Measurements from ENCODE around the gene ATPAF2.

DNA sequence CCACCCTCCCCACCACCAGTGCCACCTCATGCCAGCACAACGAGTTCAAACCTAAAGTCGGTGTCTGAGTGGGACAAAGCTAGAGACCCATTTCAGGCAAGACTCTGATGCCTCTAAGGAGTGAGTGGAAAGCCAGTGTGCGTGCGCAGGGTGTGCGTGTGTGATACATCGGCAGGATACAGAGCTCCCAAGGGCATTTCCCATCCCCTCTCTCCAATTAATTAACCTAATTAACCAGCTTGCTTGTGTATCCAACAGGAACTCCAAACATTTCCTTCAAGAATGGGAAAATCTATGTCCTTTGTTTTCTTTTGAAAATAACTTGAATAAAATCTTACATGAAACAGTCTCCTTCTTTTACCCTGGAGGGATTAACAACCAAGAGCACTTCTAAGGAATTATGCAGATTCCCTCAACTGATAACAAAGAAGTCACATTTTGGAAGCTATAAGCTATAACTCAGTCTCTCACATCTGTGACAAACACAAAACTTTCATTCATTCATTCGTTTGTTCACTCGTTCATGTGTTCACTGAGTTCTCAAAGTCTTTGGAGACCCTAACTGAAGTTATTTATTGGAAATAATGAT lies 9.9 kb downstream of the ATPAF2 start:
- TF ChIP-seq EZH2 (IDR thresholded peaks at IDR 0.05; ENCODE audit: low read length, unreplicated experiment) = no peak
- TF ChIP-seq, protein P1, sequence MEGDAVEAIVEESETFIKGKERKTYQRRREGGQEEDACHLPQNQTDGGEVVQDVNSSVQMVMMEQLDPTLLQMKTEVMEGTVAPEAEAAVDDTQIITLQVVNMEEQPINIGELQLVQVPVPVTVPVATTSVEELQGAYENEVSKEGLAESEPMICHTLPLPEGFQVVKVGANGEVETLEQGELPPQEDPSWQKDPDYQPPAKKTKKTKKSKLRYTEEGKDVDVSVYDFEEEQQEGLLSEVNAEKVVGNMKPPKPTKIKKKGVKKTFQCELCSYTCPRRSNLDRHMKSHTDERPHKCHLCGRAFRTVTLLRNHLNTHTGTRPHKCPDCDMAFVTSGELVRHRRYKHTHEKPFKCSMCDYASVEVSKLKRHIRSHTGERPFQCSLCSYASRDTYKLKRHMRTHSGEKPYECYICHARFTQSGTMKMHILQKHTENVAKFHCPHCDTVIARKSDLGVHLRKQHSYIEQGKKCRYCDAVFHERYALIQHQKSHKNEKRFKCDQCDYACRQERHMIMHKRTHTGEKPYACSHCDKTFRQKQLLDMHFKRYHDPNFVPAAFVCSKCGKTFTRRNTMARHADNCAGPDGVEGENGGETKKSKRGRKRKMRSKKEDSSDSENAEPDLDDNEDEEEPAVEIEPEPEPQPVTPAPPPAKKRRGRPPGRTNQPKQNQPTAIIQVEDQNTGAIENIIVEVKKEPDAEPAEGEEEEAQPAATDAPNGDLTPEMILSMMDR (conservative IDR thresholded peaks at IDR 0.05; ENCODE audit: low read depth, low read length) = no peak
